ENCODE measurements around the gene FTSJ3. TPM values are rescaled to one million over a fixed set of nuclear protein-coding genes. Genes with fewer than 3 reads are reported as not detected.

The FTSJ3 gene, protein sequence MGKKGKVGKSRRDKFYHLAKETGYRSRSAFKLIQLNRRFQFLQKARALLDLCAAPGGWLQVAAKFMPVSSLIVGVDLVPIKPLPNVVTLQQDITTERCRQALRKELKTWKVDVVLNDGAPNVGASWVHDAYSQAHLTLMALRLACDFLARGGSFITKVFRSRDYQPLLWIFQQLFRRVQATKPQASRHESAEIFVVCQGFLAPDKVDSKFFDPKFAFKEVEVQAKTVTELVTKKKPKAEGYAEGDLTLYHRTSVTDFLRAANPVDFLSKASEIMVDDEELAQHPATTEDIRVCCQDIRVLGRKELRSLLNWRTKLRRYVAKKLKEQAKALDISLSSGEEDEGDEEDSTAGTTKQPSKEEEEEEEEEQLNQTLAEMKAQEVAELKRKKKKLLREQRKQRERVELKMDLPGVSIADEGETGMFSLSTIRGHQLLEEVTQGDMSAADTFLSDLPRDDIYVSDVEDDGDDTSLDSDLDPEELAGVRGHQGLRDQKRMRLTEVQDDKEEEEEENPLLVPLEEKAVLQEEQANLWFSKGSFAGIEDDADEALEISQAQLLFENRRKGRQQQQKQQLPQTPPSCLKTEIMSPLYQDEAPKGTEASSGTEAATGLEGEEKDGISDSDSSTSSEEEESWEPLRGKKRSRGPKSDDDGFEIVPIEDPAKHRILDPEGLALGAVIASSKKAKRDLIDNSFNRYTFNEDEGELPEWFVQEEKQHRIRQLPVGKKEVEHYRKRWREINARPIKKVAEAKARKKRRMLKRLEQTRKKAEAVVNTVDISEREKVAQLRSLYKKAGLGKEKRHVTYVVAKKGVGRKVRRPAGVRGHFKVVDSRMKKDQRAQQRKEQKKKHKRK
- total RNA-seq = 57.2 and 84.5 TPM in 2 replicates

DNA sequence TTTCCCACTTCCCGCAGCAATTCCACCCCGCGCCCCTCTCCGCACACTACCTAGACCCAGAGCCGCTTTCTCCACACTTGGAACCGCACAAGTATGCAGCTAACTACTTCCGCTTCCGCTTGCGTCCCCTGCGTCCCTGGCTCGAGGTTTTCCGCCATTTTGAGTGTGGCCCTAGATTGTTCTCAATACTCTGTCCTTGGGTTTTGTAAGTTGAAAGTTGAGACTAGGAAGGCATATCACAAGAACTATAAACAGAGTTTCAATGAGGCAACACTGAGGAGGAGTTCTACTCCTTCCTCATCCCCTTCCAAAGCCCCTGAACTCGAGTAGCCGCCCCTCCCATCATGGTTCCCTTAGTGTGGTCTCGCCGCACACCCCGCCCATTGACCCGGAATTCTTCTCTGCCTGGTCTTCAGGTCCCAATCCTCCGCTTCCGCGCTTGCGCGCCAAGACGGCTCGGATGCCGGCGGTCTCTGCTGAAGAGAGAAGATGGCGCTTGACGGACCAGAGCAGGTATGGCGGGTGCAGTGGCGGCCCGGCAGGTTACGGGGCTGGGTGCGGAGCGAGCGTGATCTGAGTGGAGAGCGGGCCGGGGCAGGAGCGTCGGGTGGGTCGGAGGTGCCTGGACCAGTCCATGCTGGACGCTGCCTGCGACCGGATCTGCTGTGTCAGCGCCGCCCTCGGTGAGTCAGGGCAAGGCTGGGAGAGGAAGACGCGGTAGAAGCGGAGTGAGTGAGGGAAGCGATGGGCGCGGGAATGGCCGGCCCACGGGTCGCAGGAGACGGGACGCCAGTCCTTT lies at the start of gene FTSJ3, which contains the start of gene PSMC5:
Gene FTSJ3 (minus strand): TSS at position 662 of the 799 bp plus-strand sequence. CDS start 761 bp downstream, outside the sequence.
Gene PSMC5 (plus strand): TSS at position 430 of the 799 bp plus-strand sequence. CDS start 60 bp downstream, at position 490.

DNA sequence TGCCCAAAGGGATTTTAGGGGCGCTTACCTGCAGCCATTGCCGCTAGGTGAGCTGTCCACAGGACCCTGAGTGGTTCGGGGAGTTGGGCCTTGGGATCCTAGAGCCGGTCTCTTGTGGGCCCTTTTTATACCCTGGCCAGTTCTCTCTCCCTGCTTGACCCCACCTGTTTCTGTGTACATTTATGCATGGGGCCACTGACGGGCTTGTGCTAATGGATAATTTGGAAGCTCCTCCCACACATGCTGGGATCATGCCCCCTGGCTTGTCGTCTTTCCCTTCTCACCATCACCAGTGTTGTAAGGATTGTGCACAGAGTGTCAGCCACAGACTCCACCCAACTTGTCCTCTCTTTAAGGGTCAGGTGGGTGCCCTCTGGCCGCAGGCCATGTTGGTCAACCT lies 46.1 kb upstream of the FTSJ3 start, which contains the start of gene CSH2:
Gene CSH2 (minus strand): TSS at position 101 of the 400 bp plus-strand sequence. CDS start 63 bp downstream, at position 38.

DNA sequence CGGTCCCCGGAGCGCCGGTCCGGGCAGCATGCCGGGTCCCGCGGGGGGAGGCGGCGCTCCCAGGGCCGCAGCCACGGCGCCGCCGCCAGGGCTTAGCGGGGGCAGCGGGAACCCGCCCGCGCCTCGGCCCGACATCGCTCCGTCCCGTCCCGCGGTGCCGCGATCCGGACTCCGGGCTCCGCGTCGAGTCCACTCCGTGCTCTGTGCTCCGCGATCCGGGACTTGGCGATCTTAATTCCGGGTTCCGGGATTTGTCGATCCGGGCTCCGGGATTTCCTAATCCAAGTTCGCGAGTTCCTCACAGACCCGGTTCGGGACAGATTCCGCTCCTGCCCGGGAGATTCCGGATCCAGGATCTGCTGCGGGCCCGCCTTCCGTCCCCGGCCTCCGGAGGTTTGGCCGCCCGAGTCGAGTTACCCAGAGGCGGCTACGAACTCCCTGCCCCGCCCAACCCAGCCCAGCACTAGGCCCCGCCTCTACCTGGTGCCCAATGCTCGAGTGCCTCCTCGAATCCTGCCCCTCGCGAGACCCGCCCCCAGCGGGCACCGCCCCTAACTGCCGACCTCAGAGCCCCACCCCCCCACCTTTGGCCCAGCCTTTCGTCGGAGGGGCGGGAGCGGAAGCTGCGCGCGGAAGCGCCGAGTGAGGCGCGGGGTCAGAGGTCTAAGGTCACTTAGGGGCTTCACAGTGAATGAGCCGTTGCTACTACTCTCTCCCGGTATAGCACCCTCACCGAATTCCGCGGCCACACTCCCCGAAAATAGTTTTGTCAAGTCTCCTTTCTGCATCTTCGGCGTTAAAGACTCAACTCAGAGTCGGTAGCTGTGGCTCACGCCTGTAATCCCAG lies 15.3 kb upstream of the FTSJ3 start, which contains the start of gene SMARCD2:
Gene SMARCD2 (minus strand): TSS at position 146 of the 847 bp plus-strand sequence. CDS start 11 bp downstream, at position 135.

DNA sequence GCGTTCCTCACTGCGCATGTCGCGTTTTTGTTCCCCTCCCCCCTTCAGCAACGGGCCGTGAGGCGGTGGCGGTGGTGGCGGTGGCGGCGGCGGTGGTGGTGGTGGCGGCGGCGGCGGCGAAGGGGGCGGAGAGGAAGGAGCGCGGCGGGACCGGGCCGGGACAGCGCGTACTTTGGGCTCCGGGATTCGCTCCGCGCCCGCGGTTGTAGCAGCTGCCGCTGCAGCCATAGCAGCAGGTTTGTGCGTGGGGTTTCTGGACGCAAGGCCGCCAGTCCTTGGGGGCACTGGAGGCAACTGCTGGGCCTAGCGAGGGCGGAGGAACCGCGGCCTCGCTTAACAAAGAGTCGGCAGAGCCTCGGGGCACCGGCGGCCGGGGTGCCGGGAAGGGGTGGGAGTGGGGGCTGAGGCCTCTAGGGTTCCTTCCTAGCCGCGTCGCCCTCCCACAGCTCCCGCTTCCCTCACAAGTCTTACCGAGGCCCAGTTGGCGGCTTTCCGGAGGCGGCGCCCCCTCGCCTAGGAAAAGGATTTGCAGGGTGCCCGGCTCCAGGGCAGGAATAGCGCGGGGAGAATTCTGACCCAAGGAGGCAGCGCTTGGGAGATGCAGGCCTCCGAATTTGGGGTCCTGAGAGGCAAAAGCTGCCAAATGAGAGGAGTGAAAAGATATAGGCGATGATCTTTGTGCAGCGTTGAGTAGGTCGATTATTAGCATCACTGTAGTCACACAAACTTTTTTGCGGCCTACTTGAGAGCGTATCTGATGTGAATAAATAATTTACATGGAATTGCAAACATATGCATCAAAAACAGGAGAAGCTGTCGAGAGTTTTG lies 53.1 kb downstream of the FTSJ3 start, which contains the start of gene DDX42:
Gene DDX42 (plus strand): TSS at position 30 of the 828 bp plus-strand sequence. CDS start 12,880 bp downstream, outside the sequence.

DNA sequence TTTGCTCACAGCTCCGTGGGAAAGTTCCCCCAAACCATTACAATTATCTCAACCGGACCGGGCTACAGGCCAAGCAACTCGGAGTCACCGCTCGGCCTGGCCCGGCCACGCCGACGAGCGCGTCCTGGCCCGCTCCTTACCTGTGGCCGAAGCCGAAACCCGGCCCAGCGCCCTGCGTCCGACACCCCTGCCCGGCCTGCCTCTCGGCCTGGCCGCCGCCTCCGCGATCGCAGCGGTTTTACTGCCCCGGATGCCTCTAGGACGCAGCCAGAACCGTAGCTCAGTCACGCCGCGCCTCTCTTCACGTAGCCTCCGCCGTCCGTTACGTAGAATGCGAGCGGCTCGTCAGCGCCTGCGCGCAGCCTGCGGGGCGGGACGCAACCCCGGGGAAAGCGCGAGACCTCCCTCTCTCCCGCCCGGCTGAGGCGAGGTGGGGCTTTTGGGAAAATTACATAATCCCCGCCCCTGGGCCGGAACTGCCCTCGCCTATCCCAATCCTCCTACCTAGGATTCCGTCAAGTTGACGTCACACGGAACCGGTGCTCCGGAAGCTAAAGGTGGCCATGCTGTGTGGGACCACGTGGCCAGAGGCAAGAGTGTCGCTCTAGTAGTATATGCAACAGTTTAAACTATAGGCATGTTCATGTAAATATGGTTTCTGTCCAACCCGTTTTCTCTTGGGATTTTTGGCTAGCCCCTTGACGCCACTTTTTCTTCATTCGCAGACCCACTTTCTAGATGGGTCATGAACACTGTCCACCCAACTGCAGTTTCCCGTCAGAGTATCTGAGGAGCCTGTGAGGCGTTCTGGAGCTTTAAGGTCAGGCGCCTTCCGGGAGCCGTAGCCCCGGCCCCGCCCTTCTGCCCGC lies 54.0 kb downstream of the FTSJ3 start, which contains the start of gene CCDC47:
Gene CCDC47 (minus strand): TSS at position 326 of the 869 bp plus-strand sequence. CDS start 7,422 bp downstream, outside the sequence.

Other genes with a start within 250 kb of the FTSJ3 start
- 16.4 and 18.2 TPM in 2 replicates for gene TACO1, start 226.8 kb downstream of the FTSJ3 start, total RNA-seq
- 78.2 and 83.7 TPM in 2 replicates for gene MAP3K3, start 205.2 kb downstream of the FTSJ3 start, total RNA-seq
- 13.8 and 24.0 TPM in 2 replicates for gene LIMD2, start 127.5 kb downstream of the FTSJ3 start, total RNA-seq
- 17.2 and 22.3 TPM in 2 replicates for gene STRADA, start 85.9 kb downstream of the FTSJ3 start, total RNA-seq
- gene CCDC47, start 54.1 kb downstream of the FTSJ3 start, total RNA-seq = 87.7 and 117 TPM in 2 replicates
- gene DDX42, start 53.5 kb downstream of the FTSJ3 start, total RNA-seq = 65.1 and 80.6 TPM in 2 replicates
- gene PSMC5, start 232 bp downstream of the FTSJ3 start, total RNA-seq = 92.1 and 129 TPM in 2 replicates
- gene SMARCD2, start 15.0 kb upstream of the FTSJ3 start, total RNA-seq = 69.4 and 77.6 TPM in 2 replicates
- gene CSH2, start 46.0 kb upstream of the FTSJ3 start, total RNA-seq = not detected in 2 replicates
- gene GH2, start 54.3 kb upstream of the FTSJ3 start, total RNA-seq = not detected in 2 replicates
- not detected in 2 replicates for gene CSH1, start 68.9 kb upstream of the FTSJ3 start, total RNA-seq
- gene CSHL1, start 83.6 kb upstream of the FTSJ3 start, total RNA-seq = not detected in 2 replicates
- not detected in 2 replicates for gene GH1, start 91.2 kb upstream of the FTSJ3 start, total RNA-seq
- 1.1 TPM in 2 replicates for gene CD79B, start 104.7 kb upstream of the FTSJ3 start, total RNA-seq
- under 0.01 and 0.09 TPM in 2 replicates for gene SCN4A, start 145.3 kb upstream of the FTSJ3 start, total RNA-seq
- gene PRR29, start 170.7 kb upstream of the FTSJ3 start, total RNA-seq = 0.27 and 0.28 TPM in 2 replicates
- 348 and 500 TPM in 2 replicates for gene ICAM2, start 193.0 kb upstream of the FTSJ3 start, total RNA-seq

All from endothelial cell of coronary artery (primary cell).